ENCODE results near the gene STAB1.

Gene STAB1

GRCh38 chr3:52536112-52536368 is 40.9 kb downstream of the STAB1 start:
- DNase-seq = no peak

- DNase-seq = peak; percentile 99
Measured at GRCh38 chr3:52536369-52537164, 41.4 kb downstream of the STAB1 start, which contains the start of gene UQCC5. TSS of gene UQCC5 (plus strand) at chr3:52536605. CDS start at chr3:52536756, 151 bp downstream.

GRCh38 chr3:52537165-52537620 is 42.1 kb downstream of the STAB1 start:
- no peak for DNase-seq

GRCh38 chr3:52537726-52538421 is 42.7 kb downstream of the STAB1 start:
- DNase-seq = no peak

- DNase-seq = no peak
Measured at GRCh38 chr3:52539010-52539653, 44.0 kb downstream of the STAB1 start.

GRCh38 chr3:52541050-52541449 is 45.9 kb downstream of the STAB1 start:
- no peak for DNase-seq

GRCh38 chr3:52544937-52545336 is 49.8 kb downstream of the STAB1 start:
- DNase-seq = no peak

- DNase-seq = no peak
Measured at GRCh38 chr3:52546111-52546901, 51.2 kb downstream of the STAB1 start.

GRCh38 chr3:52547143-52547542 is 52.0 kb downstream of the STAB1 start:
- no peak for DNase-seq

GRCh38 chr3:52551118-52551517 is 56.0 kb downstream of the STAB1 start:
- no peak for DNase-seq

- no peak for DNase-seq
Measured at GRCh38 chr3:52552089-52552488, 57.0 kb downstream of the STAB1 start.

GRCh38 chr3:52554026-52554755 is 59.1 kb downstream of the STAB1 start:
- no peak for DNase-seq

- no peak for DNase-seq
Measured at GRCh38 chr3:52555056-52555455, 59.9 kb downstream of the STAB1 start.

GRCh38 chr3:52557011-52557960 is 62.1 kb downstream of the STAB1 start:
- no peak for DNase-seq

- no peak for DNase-seq
Measured at GRCh38 chr3:52558436-52558835, 63.3 kb downstream of the STAB1 start.

- no peak for DNase-seq
Measured at GRCh38 chr3:52561028-52561747, 66.0 kb downstream of the STAB1 start.

- no peak for DNase-seq
Measured at GRCh38 chr3:52563984-52564383, 68.8 kb downstream of the STAB1 start.

- DNase-seq = no peak
Measured at GRCh38 chr3:52568069-52568468, 72.9 kb downstream of the STAB1 start.

- no peak for DNase-seq
Measured at GRCh38 chr3:52570076-52570475, 74.9 kb downstream of the STAB1 start.

- DNase-seq = no peak
Measured at GRCh38 chr3:52572221-52572620, 77.1 kb downstream of the STAB1 start.

Data from activated naive CD4-positive, alpha-beta T cell treated with Interleukin-2 at 50 U/mL for 16 hours (primary cell).